K562 (cell line): ENCODE measurements around the gene CIART. TPM values are rescaled to one million over a fixed set of nuclear protein-coding genes. Genes with fewer than 3 reads are reported as not detected.
A peak's percentile ranks its signal among the peaks of the same experiment; 100 is the strongest.

Source experiments
- BCLAF1 ChIP-seq, 2 experiments: fragments of 450-650 bp in 1 of 2; IDR thresholded peaks; 2 replicates each; pipeline ENCODE4 v1.6.1; 2011 to 2017; ENCODE audit warnings: low read depth in 2 of 2, antibody characterized with exemption in 1 of 2, borderline replicate concordance in 1 of 2, low read length in 1 of 2, mild to moderate bottlenecking in 1 of 2, mixed read lengths in 1 of 2; ENCODE audit not compliant: control insufficient read depth in 1 of 2
- BHLHE40 ChIP-seq: IDR thresholded peaks from 2 replicates; pipeline ENCODE4 v1.6.1; 2011; ENCODE audit warnings: low read length, improper control_type of control experiment
- FOXJ2 ChIP-seq: fragments of 200-800 bp; sonication (Bioruptor generic); IDR thresholded peaks from 2 replicates; pipeline ENCODE4 v1.6.1; 2016; ENCODE audit warnings: missing genetic modification characterization, missing compliant biosample characterization
- HDAC8 ChIP-seq: fragments of 450-650 bp; IDR thresholded peaks from 2 replicates; pipeline ENCODE4 v1.6.1; 2016; ENCODE audit warnings: mild to moderate bottlenecking, missing genetic modification characterization, moderate library complexity, missing compliant biosample characterization
- MYNN ChIP-seq, 2 experiments: sonication (generic); formaldehyde crosslinking in 1 of 2; IDR thresholded peaks; 2 replicates each; pipeline versions ENCODE4 v1.5.0 to v1.6.1; 2016 to 2020; ENCODE audit warnings: antibody characterized with exemption in 1 of 2, missing genetic modification reagents in 1 of 2
- PBX2 ChIP-seq, 2 experiments: IDR thresholded peaks in 1 of 2; conservative IDR thresholded peaks in 1 of 2; 2 replicates each; pipeline ENCODE4 v1.6.1; 2016; ENCODE audit warnings: low read depth in 2 of 2, mild to moderate bottlenecking in 1 of 2, missing compliant biosample characterization in 1 of 2, missing genetic modification characterization in 1 of 2, moderate library complexity in 1 of 2
- PML ChIP-seq: IDR thresholded peaks from 2 replicates; pipeline ENCODE4 v1.6.1; 2012; ENCODE audit warnings: low read length, inconsistent platforms
- SMARCA4 ChIP-seq: fragments of 450-650 bp; IDR thresholded peaks from 2 replicates; pipeline ENCODE4 v1.6.1; 2016
- TARDBP ChIP-seq: fragments of 450-650 bp; IDR thresholded peaks from 2 replicates; pipeline ENCODE4 v1.6.1; 2016
- ZBTB1 ChIP-seq: sonication (generic); formaldehyde crosslinking; IDR thresholded peaks from 2 replicates; pipeline ENCODE4 v1.8.1; 2023; ENCODE audit warnings: missing genetic modification reagents, low read depth, mild to moderate bottlenecking, borderline replicate concordance
- ZBTB12 ChIP-seq: fragments of 250-450 bp; sonication (Bioruptor Pico); IDR thresholded peaks from 2 replicates; pipeline ENCODE4 v1.4.0; 2020
- ZBTB26 ChIP-seq: fragments of 450-650 bp; formaldehyde crosslinking; IDR thresholded peaks from 2 replicates; pipeline ENCODE4 v1.4.0; 2022; ENCODE audit warnings: missing genetic modification characterization
- ZBTB33 ChIP-seq: sonication (generic); formaldehyde crosslinking; IDR thresholded peaks from 2 replicates; pipeline ENCODE4 v1.8.1; 2023; ENCODE audit warnings: mild to moderate bottlenecking, missing genetic modification reagents
- ZEB2 ChIP-seq: fragments of 450-650 bp; IDR thresholded peaks from 2 replicates; pipeline ENCODE4 v1.6.1; 2016
- ZNF217 ChIP-seq: sonication (generic); formaldehyde crosslinking; IDR thresholded peaks from 2 replicates; pipeline ENCODE4 v1.8.0; 2022; ENCODE audit warnings: mild to moderate bottlenecking, missing genetic modification reagents
- polyA plus RNA-seq, 8 experiments: library from polyadenylated mRNA; depleted of rRNA in 4 of 8; stranded (reverse) in 5 of 8; unstranded in 3 of 8; fragments of >200 nt; fragmentation: Nextera tagmentation in 2 of 8; fragmentation: Illumina TruSeq in 1 of 8; extraction: Ambion mirVana in 2 of 8; extraction: Trizol in 1 of 8; gene quantifications; 2 replicates each; pipeline versions ENCODE4 v1.2.1 to v1.2.3, GENCODE V29; 2011 to 2014; ENCODE audit warnings: inconsistent platforms in 1 of 8, missing spikeins in 1 of 8
- total RNA-seq, 7 experiments: library from RNA; depleted of rRNA in 6 of 7; stranded (reverse); fragments of >200 nt in 6 of 7; fragmentation: Illumina TruSeq in 2 of 7; extraction: Trizol in 2 of 7; gene quantifications; 2 replicates each; pipeline versions ENCODE4 v1.2.1 to v1.2.3, GENCODE V29; 2011 to 2021; ENCODE audit warnings: low replicate concordance in 1 of 7

The CIART gene
- total and polyA plus RNA-seq, 9 of the 15 experiments (the other 6 are each of a cell fraction or from before 2014, with no cell fraction given), result 0.07 to 0.35 (median 0.19) TPM; not detected in 2

DNA sequence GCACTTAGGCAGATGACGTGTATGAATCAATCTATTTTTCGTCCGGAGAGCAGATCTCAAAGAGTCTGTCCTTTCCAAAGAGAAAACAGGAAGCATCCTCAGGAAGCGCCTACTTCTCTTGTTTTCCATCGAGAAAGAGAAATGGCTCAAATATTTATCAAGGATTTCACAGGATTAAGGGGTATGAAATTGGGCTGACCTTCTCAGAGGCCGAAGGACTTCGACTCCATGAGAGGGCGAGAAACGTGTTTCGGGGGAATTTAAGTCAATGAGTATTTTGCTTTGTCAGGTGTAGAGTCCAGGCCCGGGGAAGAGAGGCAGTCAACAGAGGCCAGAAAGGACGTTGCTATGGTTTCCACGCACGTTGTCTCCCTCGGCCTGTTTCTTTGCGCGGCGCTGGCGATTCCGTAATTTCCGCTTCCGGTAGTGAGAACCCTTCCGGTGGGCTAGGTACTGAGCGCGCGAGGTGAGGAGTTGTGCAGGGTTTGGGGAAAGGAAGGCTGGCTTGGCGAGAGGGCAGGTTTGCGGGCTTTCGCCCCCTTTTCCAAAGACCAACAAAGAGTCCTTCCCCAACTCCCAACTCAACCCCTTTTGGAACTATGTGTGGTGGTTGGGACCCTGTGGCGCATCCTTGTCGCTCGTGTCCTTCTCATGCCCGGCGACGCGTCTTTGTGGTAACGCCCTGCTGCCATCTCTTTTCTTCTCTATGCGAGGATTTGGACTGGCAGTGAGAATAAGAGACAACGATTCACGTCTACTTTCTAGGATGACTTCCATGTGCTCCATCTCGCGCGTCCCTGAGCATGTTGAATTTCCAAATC lies 11.3 kb downstream of the CIART start, which contains the start of gene MRPS21 (continued):
- no peak for TF ChIP-seq HDAC8 (tag)
- no peak for TF ChIP-seq TARDBP
- peak; percentile 89 for TF ChIP-seq PML
- peak; percentile 85 for TF ChIP-seq ZBTB12
- TF ChIP-seq BHLHE40, result peak; percentile 47
- TF ChIP-seq ZNF217 (CRISPR knock-in tag), result no peak
- TF ChIP-seq BCLAF1 (IDR thresholded peaks at IDR 0.05; ENCODE audit: borderline replicate concordance in 1 of 2, control insufficient read depth in 1 of 2, low read depth in 2 of 2, low read length in 1 of 2), result peak in 1 of 2 experiments; percentile 13; a peak in 1 of 4 replicates
- TF ChIP-seq MYNN (IDR thresholded peaks at IDR 0.05), result peak; percentile 65; the same call in 1 of the 2 replicates
- no peak for TF ChIP-seq MYNN (CRISPR knock-in tag; IDR thresholded peaks at IDR 0.05)
- no peak for TF ChIP-seq ZEB2
- no peak for TF ChIP-seq ZBTB1
- TF ChIP-seq FOXJ2 (tag), result peak; percentile 97
- TF ChIP-seq SMARCA4, result no peak
- TF ChIP-seq ZBTB26 (CRISPR knock-in tag), result no peak
- TF ChIP-seq ZBTB33 (CRISPR knock-in tag), result 0 out of 2 replicates have a peak, but pooled peaks have one; percentile 54
- no peak for TF ChIP-seq PBX2 (CRISPR knock-in tag; IDR thresholded peaks at IDR 0.05; ENCODE audit: low read depth)
- no peak for TF ChIP-seq PBX2 (tag; conservative IDR thresholded peaks at IDR 0.05; ENCODE audit: low read depth)
